Omental fat pad (tissue), 4 donors: ENCODE measurements around the gene CTSA. TPM values are rescaled to one million over a fixed set of nuclear protein-coding genes. Genes with fewer than 3 reads are reported as not detected.

Experiments used
- ATAC-seq: fragments of 150-250 bp; one replicate; pipeline ENCODE4 v1.9.1; 2016; ENCODE audit warnings: mild to moderate bottlenecking, moderate library complexity; ENCODE audit not compliant: low FRiP score
- DNase-seq: peaks from one replicate; pipeline ENCODE4 v3.0.0-alpha.2; 2019; ENCODE audit warnings: low spot score
- total RNA-seq, 4 donors: library from RNA; depleted of rRNA; stranded (reverse); fragments of >200 nt; gene quantifications; one replicate each; pipeline ENCODE4 v1.1.0, GENCODE V29; 2016
- TF ChIP-seq, protein P1 (sequence below), 3 donors: fragments of 450-650 bp; IDR thresholded peaks; one replicate each; pipeline ENCODE4 v1.5.1; 2016 to 2017; ENCODE audit warnings: antibody characterized with exemption in 3 of 3, mild to moderate bottlenecking in 3 of 3, moderate library complexity in 2 of 3

The CTSA gene
- 100 to 1,000 TPM in 1 of 4 donors, 10 to 100 TPM in 3; 79.2 to 148 (median 85.9) TPM for total RNA-seq

DNA sequence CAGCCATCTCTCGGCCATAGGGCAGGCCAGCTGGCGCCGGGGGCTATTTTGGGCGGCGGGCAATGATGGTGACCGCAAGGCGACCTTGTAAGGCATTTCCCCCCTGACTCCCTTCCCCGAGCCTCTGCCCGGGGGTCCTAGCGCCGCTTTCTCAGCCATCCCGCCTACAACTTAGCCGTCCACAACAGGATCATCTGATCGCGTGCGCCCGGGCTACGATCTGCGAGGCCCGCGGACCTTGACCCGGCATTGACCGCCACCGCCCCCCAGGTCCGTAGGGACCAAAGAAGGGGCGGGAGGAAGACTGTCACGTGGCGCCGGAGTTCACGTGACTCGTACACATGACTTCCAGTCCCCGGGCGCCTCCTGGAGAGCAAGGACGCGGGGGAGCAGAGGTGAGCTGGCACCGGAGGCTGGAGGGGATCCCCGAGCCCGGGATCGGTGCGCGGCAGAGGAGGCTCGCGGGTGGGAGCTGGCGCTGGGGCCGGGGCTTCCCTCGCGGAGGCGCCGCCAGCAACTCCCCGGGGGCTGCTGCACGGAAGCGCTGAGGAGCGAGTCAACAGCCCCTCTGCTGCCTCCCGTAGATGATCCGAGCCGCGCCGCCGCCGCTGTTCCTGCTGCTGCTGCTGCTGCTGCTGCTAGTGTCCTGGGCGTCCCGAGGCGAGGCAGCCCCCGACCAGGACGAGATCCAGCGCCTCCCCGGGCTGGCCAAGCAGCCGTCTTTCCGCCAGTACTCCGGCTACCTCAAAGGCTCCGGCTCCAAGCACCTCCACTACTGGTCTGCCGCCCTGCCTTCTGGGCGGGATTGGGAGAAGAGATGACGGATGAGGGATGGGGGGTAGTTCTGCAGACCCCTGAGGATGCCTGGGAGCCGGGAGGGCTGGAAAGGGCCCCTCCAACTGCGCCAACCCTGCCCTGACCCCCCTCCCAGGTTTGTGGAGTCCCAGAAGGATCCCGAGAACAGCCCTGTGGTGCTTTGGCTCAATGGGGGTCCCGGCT lies at the start of gene CTSA, which contains the start of gene NEURL2:
TSS of gene CTSA (plus strand) at position 351 of the 999 bp plus-strand sequence. CDS start at position 585, 234 bp downstream.
TSS of gene NEURL2 (minus strand) at position 224 of the 999 bp plus-strand sequence. CDS start at position 7, 217 bp downstream.
- TF ChIP-seq, protein P1, sequence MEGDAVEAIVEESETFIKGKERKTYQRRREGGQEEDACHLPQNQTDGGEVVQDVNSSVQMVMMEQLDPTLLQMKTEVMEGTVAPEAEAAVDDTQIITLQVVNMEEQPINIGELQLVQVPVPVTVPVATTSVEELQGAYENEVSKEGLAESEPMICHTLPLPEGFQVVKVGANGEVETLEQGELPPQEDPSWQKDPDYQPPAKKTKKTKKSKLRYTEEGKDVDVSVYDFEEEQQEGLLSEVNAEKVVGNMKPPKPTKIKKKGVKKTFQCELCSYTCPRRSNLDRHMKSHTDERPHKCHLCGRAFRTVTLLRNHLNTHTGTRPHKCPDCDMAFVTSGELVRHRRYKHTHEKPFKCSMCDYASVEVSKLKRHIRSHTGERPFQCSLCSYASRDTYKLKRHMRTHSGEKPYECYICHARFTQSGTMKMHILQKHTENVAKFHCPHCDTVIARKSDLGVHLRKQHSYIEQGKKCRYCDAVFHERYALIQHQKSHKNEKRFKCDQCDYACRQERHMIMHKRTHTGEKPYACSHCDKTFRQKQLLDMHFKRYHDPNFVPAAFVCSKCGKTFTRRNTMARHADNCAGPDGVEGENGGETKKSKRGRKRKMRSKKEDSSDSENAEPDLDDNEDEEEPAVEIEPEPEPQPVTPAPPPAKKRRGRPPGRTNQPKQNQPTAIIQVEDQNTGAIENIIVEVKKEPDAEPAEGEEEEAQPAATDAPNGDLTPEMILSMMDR (IDR thresholded peaks at IDR 0.05), result no peak
- ATAC-seq (peak; percentile 85), DNase-seq (peak; percentile 95)

DNA sequence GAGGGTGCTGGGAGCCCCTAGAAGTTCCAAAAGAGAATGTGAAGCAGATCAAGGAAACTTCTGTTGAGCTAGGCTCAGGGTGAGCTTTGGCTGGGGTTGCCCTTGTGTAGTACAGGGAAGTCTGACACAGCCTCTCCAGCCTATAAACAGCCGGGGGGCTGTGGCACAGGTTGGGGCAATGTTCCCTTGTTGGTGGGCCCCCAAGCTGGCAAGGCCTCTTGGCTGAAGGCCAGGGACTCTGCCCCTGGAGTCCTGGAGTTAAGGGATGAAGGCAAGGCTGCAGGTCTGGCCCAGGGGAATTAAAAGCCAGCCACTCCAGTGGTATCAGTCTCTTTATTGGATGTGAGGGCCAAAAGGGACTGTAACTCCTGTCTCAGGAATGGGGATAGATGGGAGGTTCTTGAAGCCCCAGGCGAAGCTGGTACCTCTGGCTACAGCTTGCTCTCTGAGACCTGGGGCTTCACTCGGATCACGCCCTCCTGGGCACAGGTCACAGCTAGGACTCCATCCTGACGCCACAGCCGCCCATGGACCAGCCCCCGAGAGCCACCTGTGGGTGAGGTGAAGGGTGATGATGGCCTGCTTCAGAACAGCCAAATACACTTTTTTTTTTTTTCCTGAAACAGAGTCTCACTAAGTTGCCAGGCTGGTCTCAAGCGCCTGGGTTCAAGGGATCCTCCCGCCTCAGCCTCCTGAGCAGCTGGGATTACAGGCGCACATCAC lies 49.6 kb upstream of the CTSA start:
- TF ChIP-seq, protein P1 (IDR thresholded peaks at IDR 0.05), result no peak
- ATAC-seq (no peak), DNase-seq (no peak)

DNA sequence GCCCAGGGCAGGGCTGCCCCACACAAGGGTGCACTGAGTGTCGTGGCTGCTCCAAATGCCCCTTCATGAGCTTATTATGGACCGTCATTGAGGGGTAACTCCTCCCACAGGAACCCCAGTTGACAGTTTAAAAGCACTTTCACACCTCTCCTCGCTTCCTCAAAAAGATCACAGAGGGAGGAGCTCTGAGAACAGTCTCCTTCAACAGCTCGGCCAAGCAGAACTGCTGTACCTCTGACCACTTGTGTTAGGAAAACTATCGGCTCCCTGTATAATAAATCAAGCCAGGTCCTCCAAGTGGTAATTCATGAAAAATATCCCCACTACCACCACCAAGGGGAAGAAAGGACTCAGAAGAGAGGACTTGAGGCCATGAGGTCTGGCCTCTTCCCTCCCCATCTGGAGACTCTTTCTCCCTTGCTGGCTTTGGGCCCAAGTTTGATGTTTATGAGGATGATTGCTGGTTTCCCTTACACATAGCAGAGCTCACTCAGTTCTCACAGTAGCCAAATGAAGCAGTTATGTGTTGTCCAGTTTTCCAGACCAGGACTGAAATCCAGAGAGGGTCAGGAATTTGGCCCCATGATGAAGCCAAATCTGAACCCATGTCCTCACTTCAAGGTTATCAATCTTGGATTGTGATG lies 48.8 kb upstream of the CTSA start:
- no peak for DNase-seq
- TF ChIP-seq, protein P1 (IDR thresholded peaks at IDR 0.05), result no peak
- no peak for ATAC-seq

DNA sequence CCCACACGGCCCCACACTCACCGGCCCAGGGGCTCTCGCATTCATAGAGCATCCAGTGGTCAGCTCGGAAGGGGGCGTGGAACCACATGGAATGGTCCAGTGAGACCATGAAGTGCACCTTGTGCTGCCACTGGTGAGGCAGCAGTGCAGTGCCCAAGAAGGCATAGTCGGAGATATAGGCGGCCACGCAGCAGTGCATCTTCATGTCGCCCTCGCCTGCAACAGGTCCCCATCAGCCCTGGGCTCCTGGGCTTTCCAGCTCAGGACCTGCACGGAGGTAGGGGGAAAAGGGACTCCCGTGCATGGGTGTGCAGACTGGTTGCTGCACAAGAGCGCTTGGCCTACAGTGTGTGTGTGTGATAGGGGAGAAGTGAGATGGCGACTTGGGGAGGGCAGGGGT lies 47.6 kb upstream of the CTSA start:
- ATAC-seq (no peak), DNase-seq (no peak)
- TF ChIP-seq, protein P1 (IDR thresholded peaks at IDR 0.05), result no peak

DNA sequence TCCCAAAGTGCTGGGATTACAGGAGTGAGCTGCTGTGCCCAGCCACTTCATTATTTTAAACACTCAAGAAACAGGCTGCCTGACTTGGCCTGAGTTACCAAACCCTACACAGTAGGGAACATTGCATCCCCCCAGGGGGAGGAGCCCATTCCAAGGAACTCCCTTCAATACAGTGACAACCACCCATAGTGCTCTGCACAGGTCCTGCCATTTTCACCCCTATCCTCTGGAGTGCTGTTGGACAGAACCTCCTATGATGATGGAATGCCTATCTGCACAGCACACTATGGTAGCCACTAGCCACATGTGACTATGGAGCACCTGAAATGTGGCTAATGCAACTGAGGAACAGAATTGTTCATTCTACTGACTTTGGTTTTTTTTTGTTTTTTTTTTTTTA lies 45.7 kb upstream of the CTSA start:
- no peak for ATAC-seq
- no peak for DNase-seq
- TF ChIP-seq, protein P1 (IDR thresholded peaks at IDR 0.05), result no peak

DNA sequence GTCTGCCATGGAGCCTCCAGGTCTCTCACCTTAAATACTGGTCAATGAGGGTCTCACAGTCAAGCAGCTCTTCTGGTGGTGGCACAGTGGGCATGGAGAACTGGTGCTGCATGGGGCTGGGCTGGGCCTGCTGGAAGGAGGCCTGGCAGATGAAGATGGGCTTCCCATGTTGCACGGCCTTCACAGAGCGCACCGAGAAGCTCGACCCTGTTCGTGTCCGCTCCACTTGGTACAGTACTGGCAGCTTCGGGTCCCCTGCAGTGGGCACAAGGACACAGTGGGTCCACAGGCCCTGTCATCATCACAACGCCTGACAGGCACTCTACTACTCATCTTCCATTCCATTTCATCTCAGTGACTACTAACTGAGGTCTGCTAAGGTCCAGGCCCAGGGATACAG lies 42.7 kb upstream of the CTSA start:
- ATAC-seq, result no peak
- TF ChIP-seq, protein P1 (IDR thresholded peaks at IDR 0.05), result no peak
- no peak for DNase-seq
